Pancreas (tissue), 10 donors: ENCODE results near the gene EARS2. TPM values are rescaled to one million over a fixed set of nuclear protein-coding genes. Genes with fewer than 3 reads are reported as not detected.

Experiments used
- ATAC-seq, 4 donors: fragments of 200-7000 bp; cut with Tn5 transposase; one replicate each; pipeline versions ENCODE4 v1.8.0 to v1.9.1; 2020; ENCODE audit warnings: mild to moderate bottlenecking in 4 of 4, moderate library complexity in 4 of 4
- DNase-seq, 6 donors: peaks; one replicate each; pipeline ENCODE4 v3.0.0-alpha.2; 2020
- FAIRE-seq: peaks from 2 replicates; lab custom pipeline; 2012; peaks lifted over from hg19 to GRCh38; lab: Jason Lieb, UNC
- H3K27ac ChIP-seq, 4 donors: fragments of 200-600 bp; sonication (generic); 1 replicate in 3 of 4; 2 replicates in 1 of 4; pipeline versions ENCODE4 v1.5.0 to v1.8.0; 2020
- H3K27me3 ChIP-seq, 4 donors: fragments of 200-600 bp; one replicate each; pipeline ENCODE4 v1.8.0; 2021
- H3K36me3 ChIP-seq, 3 donors: fragments of 200-600 bp; sonication (generic) in 1 of 3; one replicate each; pipeline versions ENCODE4 v1.5.0 to v1.8.0; 2020 to 2021
- H3K4me1 ChIP-seq, 3 donors: fragments of 200-600 bp; one replicate each; pipeline ENCODE4 v1.8.0; 2021
- H3K4me3 ChIP-seq, 4 donors: fragments of 200-600 bp; sonication (generic) in 2 of 4; one replicate each; pipeline versions ENCODE4 v1.5.0 to v1.8.0; 2020 to 2021
- H3K9me3 ChIP-seq, 4 donors: fragments of 200-600 bp; one replicate each; pipeline ENCODE4 v1.8.0; 2021
- CTCF ChIP-seq, 4 donors: fragments of 200-600 bp; sonication (generic) in 3 of 4; IDR thresholded peaks; one replicate each; pipeline versions ENCODE4 v1.5.0 to v1.8.0; 2021; ENCODE audit warnings: antibody characterized with exemption in 4 of 4
- WGBS, 2 donors: extraction: QIAGEN DNeasy Blood & Tissue Kit; methylation state at CpG; one replicate each; pipeline ENCODE4 v1.1.7; 2013; 5-methylcytosine and 5-hydroxymethylcytosine counted together
- intact Hi-C, 3 donors: fragments of 100-400 bp; cut with DNase I; formaldehyde crosslinking; loops; one replicate each; pipeline versions ENCODE4 v1.11.1 to v1.14.2; 2022
- polyA plus RNA-seq, 2 donors: library from polyadenylated mRNA; stranded (reverse); fragments of 200-250 nt; gene quantifications; one replicate each; pipeline ENCODE4 v1.2.3, GENCODE V29; 2013
- total RNA-seq, 6 donors: library from RNA; stranded (reverse); fragmentation: NEBNext Ultra II Directional in 4 of 6; extraction: Animal tissue kit (Norgen Biotek cat#: 25700) in 4 of 6; gene quantifications; one replicate each; pipeline versions ENCODE4 v1.2.1 to v1.2.4, GENCODE V29; 2021 to 2023
- donor health status: healthy with polysubstance abuse.
- donor health status: DM: no; HTN: no; CAD: no; lungs with moderate emphysema.
- donor health status: DM: no; HTN: no; CAD: no.
- donor health status: control.
- donor health status: control.
- donor health status: Bipolar disorder and iron deficiency.
- donor health status: DM: yes; HTN: yes; CAD: no.
- donor health status: DM: no; HTN: no; CAD: no.
- donor health status: DM: no; HTN: no; CAD: no.
- donor health status: DM: yes; HTN: yes; CAD: no.

Gene EARS2
- total and polyA plus RNA-seq, 8 donors: 8.2 to 11.6 (median 10.9) TPM

- Histone ChIP-seq H3K36me3 (peaks cover 11 to 99% (median 77%) of the 10 kb centered on the region in 3 donors), H3K4me3 (no peak overlapping the region), H3K9me3 (no peaks in the 10 kb centered on the region), H3K4me1 (no peaks in the 10 kb centered on the region), H3K27me3 (no peaks in the 10 kb centered on the region), H3K27ac (no peak overlapping the region)
- DNase-seq (no peak), FAIRE-seq (no peak), ATAC-seq (no peak)
- no peak for TF ChIP-seq CTCF (IDR thresholded peaks at IDR 0.05)
- WGBS, 2 donors: 85 to 87% methylated on average over 14 of the region's 14 CpGs
- intact Hi-C loops: no loop called here
Observed at GRCh38 chr16:23482778-23483177, 74.4 kb downstream of the EARS2 start.

- intact Hi-C loops: no loop called here
- 90 to 93% methylated on average over 4 of the region's 4 CpGs for WGBS, 2 donors
- no peak for DNase-seq
- Histone ChIP-seq H3K27me3 (no peaks in the 10 kb centered on the region), H3K4me1 (no peaks in the 10 kb centered on the region), H3K4me3 (no peak overlapping the region), H3K9me3 (no peaks in the 10 kb centered on the region), H3K27ac (no peak overlapping the region), H3K36me3 (peaks cover 11 to 99% (median 65%) of the 10 kb centered on the region in 3 donors)
- no peak for FAIRE-seq
- no peak for TF ChIP-seq CTCF (IDR thresholded peaks at IDR 0.05)
- no peak for ATAC-seq
Observed at GRCh38 chr16:23480257-23480656, 76.9 kb downstream of the EARS2 start.

- H3K9me3 ChIP-seq: no peaks in the 10 kb centered on the region
- H3K27me3 ChIP-seq: no peaks in the 10 kb centered on the region
- TF ChIP-seq CTCF (IDR thresholded peaks at IDR 0.05): no peak
- no peak for FAIRE-seq
- H3K4me1 ChIP-seq: no peaks in the 10 kb centered on the region
- WGBS, 2 donors: 88 to 91% methylated on average over 3 of the region's 3 CpGs
- H3K4me3 ChIP-seq: no peak overlapping the region
- peak in 1 of 6 donors; percentile 17 for DNase-seq
- H3K27ac ChIP-seq: no peak overlapping the region
- intact Hi-C loops: no loop called here
- peaks cover 11 to 99% (median 73%) of the 10 kb centered on the region in 3 donors for H3K36me3 ChIP-seq
- no peak for ATAC-seq
Observed at GRCh38 chr16:23479138-23479537, 78.0 kb downstream of the EARS2 start.

GRCh38 chr16:23478566-23478965 lies 78.6 kb downstream of the EARS2 start:
- H3K36me3 ChIP-seq: peaks cover 11 to 99% (median 74%) of the 10 kb centered on the region in 3 donors
- H3K27ac ChIP-seq: no peak overlapping the region
- WGBS, 2 donors: 91 to 100% methylated on average over 3 of the region's 3 CpGs
- DNase-seq (peak in 1 of 6 donors; percentile 38), FAIRE-seq (no peak), ATAC-seq (peak in 1 of 4 donors; percentile 31)
- TF ChIP-seq CTCF (IDR thresholded peaks at IDR 0.05): no peak
- intact Hi-C loops: no loop called here
- H3K9me3 ChIP-seq: no peaks in the 10 kb centered on the region
- no peak overlapping the region for H3K4me3 ChIP-seq
- H3K27me3 ChIP-seq: no peaks in the 10 kb centered on the region
- no peaks in the 10 kb centered on the region for H3K4me1 ChIP-seq

GRCh38 chr16:23476289-23476688 lies 80.9 kb downstream of the EARS2 start:
- intact Hi-C loops: no loop called here
- TF ChIP-seq CTCF (IDR thresholded peaks at IDR 0.05): no peak
- no peak for FAIRE-seq
- H3K27me3 ChIP-seq: no peaks in the 10 kb centered on the region
- 87 to 94% methylated on average over 1 of the region's 1 CpG for WGBS, 2 donors
- no peak overlapping the region for H3K4me3 ChIP-seq
- H3K36me3 ChIP-seq: peaks cover 8 to 95% (median 57%) of the 10 kb centered on the region in 3 donors
- DNase-seq: no peak
- no peaks in the 10 kb centered on the region for H3K4me1 ChIP-seq
- no peak overlapping the region for H3K27ac ChIP-seq
- H3K9me3 ChIP-seq: no peaks in the 10 kb centered on the region
- ATAC-seq: no peak

Other genes starting within 250 kb of the EARS2 start
- gene COG7, start 104.2 kb downstream of the EARS2 start, total RNA-seq: 10 to 100 TPM in 1 of 6 donors, 1 to 10 TPM in 5; 5.9 to 13.6 (median 8.0) TPM
- gene COG7, start 104.2 kb downstream of the EARS2 start, polyA plus RNA-seq: 10 to 100 TPM; 21.8 to 34.0 TPM
- gene GGA2, start 46.9 kb downstream of the EARS2 start, total RNA-seq: 10 to 100 TPM; 47.4 to 93.3 (median 83.2) TPM
- gene GGA2, start 46.9 kb downstream of the EARS2 start, polyA plus RNA-seq: 10 to 100 TPM; 42.4 to 53.3 TPM
- gene UBFD1, start 377 bp upstream of the EARS2 start, total RNA-seq: 10 to 100 TPM; 15.6 to 38.2 (median 20.4) TPM
- 1 to 10 TPM; 5.9 to 8.7 TPM for gene UBFD1, start 377 bp upstream of the EARS2 start, polyA plus RNA-seq
- gene NDUFAB1, start 39.0 kb upstream of the EARS2 start, total RNA-seq: 10 to 100 TPM; 19.2 to 37.4 (median 30.1) TPM
- gene NDUFAB1, start 39.0 kb upstream of the EARS2 start, polyA plus RNA-seq: 10 to 100 TPM; 37.1 to 82.3 TPM
- gene PALB2, start 84.0 kb upstream of the EARS2 start, total RNA-seq: 1 to 10 TPM; 2.3 to 6.8 (median 4.3) TPM
- gene PALB2, start 84.0 kb upstream of the EARS2 start, polyA plus RNA-seq: 1 to 10 TPM; 3.5 to 5.4 TPM
- gene DCTN5, start 84.1 kb upstream of the EARS2 start, total RNA-seq: 10 to 100 TPM; 17.9 to 29.5 (median 23.7) TPM
- gene DCTN5, start 84.1 kb upstream of the EARS2 start, polyA plus RNA-seq: 10 to 100 TPM in 1 of 2 donors, 1 to 10 TPM in 1; 5.7 to 10.9 TPM
- 1 to 10 TPM in 4 of 6 donors, under 1 TPM in 2; 0.31 to 2.7 (median 1.1) TPM for gene PLK1, start 121.5 kb upstream of the EARS2 start, total RNA-seq
- gene PLK1, start 121.5 kb upstream of the EARS2 start, polyA plus RNA-seq: 1 to 10 TPM; 1.6 to 2.4 TPM
- gene ERN2, start 155.9 kb upstream of the EARS2 start, total RNA-seq: 1 to 10 TPM in 4 of 6 donors, under 1 TPM in 2; 0.20 to 3.9 (median 1.6) TPM
- 1 to 10 TPM; 1.9 to 4.7 TPM for gene ERN2, start 155.9 kb upstream of the EARS2 start, polyA plus RNA-seq
- not detected for gene CHP2, start 197.7 kb upstream of the EARS2 start, total RNA-seq
- gene CHP2, start 197.7 kb upstream of the EARS2 start, polyA plus RNA-seq: not detected